Mesendoderm (in vitro differentiated cells): ENCODE results near the gene PDE6H.

Source experiments
- DNase-seq: peaks from one replicate; pipeline ENCODE4 v3.0.0; 2013
- H2AK5ac ChIP-seq: 2 replicates; pipeline ENCODE4 v1.6.1; 2013; ENCODE audit warnings: low read length, inconsistent platforms
- H2BK120ac ChIP-seq: 2 replicates; pipeline ENCODE4 v1.6.1; 2013; ENCODE audit warnings: low read depth, mild to moderate bottlenecking, low read length, moderate library complexity, mixed read lengths
- H2BK15ac ChIP-seq: replicated peaks from 2 replicates; pipeline ENCODE4 v1.6.1; 2013; ENCODE audit warnings: low read depth, mild to moderate bottlenecking, moderate library complexity
- H2BK5ac ChIP-seq: 2 replicates; pipeline ENCODE4 v1.6.1; 2013; ENCODE audit warnings: low read length, inconsistent platforms
- H3K18ac ChIP-seq: 2 replicates; pipeline ENCODE4 v1.6.1; 2013; ENCODE audit warnings: mild to moderate bottlenecking, low read length, mixed read lengths
- H3K23ac ChIP-seq: one replicate; pipeline ENCODE4 v1.6.1; 2013; ENCODE audit warnings: low read length
- H3K27ac ChIP-seq: 2 replicates; pipeline ENCODE4 v1.5.1; 2013; ENCODE audit warnings: low read depth, mild to moderate bottlenecking, inconsistent platforms, low read length, moderate library complexity
- H3K27me3 ChIP-seq: 2 replicates; pipeline ENCODE4 v1.6.1; 2013; ENCODE audit warnings: low read length, control low read depth, mild to moderate bottlenecking, inconsistent platforms; ENCODE audit not compliant: insufficient read depth, poor library complexity
- H3K36me3 ChIP-seq: 2 replicates; pipeline ENCODE4 v1.6.1; 2013; ENCODE audit warnings: low read length, inconsistent platforms; ENCODE audit not compliant: control insufficient read depth, insufficient read depth
- H3K4ac ChIP-seq: one replicate; pipeline ENCODE4 v1.6.1; 2013; ENCODE audit warnings: low read depth, mild to moderate bottlenecking, low read length, moderate library complexity
- H3K4me1 ChIP-seq: 2 replicates; pipeline ENCODE4 v1.6.1; 2013; ENCODE audit warnings: low read depth, low read length, inconsistent platforms; ENCODE audit not compliant: control insufficient read depth
- H3K4me2 ChIP-seq: 2 replicates; pipeline ENCODE4 v1.6.1; 2013; ENCODE audit warnings: low read length
- H3K4me3 ChIP-seq: 2 replicates; pipeline ENCODE4 v1.5.1; 2013; ENCODE audit warnings: mild to moderate bottlenecking, low read length
- H3K56ac ChIP-seq: one replicate; pipeline ENCODE4 v1.6.1; 2013; ENCODE audit warnings: low read length
- H3K79me1 ChIP-seq: 2 replicates; pipeline ENCODE4 v1.6.1; 2013; ENCODE audit warnings: low read length, inconsistent platforms
- H3K79me2 ChIP-seq: 2 replicates; pipeline ENCODE4 v1.6.1; 2013; ENCODE audit warnings: mild to moderate bottlenecking, low read length; ENCODE audit not compliant: control insufficient read depth, insufficient read depth
- H3K9ac ChIP-seq: 2 replicates; pipeline ENCODE4 v1.6.1; 2013; ENCODE audit warnings: low read length, inconsistent platforms
- H4K5ac ChIP-seq: one replicate; pipeline ENCODE4 v1.6.1; 2013; ENCODE audit warnings: low read length
- H4K8ac ChIP-seq: one replicate; pipeline ENCODE4 v1.6.1; 2013; ENCODE audit warnings: low read depth, mild to moderate bottlenecking, control low read depth, low read length, moderate library complexity
- WGBS: extraction: QIAGEN DNeasy Blood & Tissue Kit; methylation state at CpG from one replicate; pipeline ENCODE4 v1.1.7; 2013; ENCODE audit warnings: low lambda C conversion rate, missing lambda C conversion rate; ENCODE audit not compliant: insufficient coverage; ENCODE audit errors: extremely low coverage; 5-methylcytosine and 5-hydroxymethylcytosine counted together

Gene PDE6H

GRCh38 chr12:14957551-14958168, 15.2 kb upstream of the PDE6H start:
- WGBS, result no CpG with 5 or more reads among the region's 5 CpGs
- DNase-seq, result no peak
- no peak overlapping the region for H2BK120ac ChIP-seq

GRCh38 chr12:14958361-14959125, 14.3 kb upstream of the PDE6H start:
- Histone ChIP-seq H3K27me3 (no peaks in the 10 kb centered on the region), H3K4me3 (no peak overlapping the region), H3K36me3 (no peaks in the 10 kb centered on the region), H3K56ac (no peak overlapping the region), H4K8ac (no peak overlapping the region), H2BK120ac (no peak overlapping the region), H2BK15ac (no peak overlapping the region), H3K4me2 (no peak overlapping the region), H3K27ac (no peak overlapping the region), H3K4me1 (no peaks in the 10 kb centered on the region), H2BK5ac (no peak overlapping the region), H3K4ac (no peak overlapping the region), H4K5ac (no peak overlapping the region), H3K23ac (no peak overlapping the region), H3K18ac (no peak overlapping the region), H3K9ac (no peak overlapping the region), H3K79me2 (no peaks in the 10 kb centered on the region), H2AK5ac (no peak overlapping the region), H3K79me1 (no peaks in the 10 kb centered on the region)
- no CpG with 5 or more reads among the region's 11 CpGs for WGBS
- DNase-seq, result no peak

More at GRCh38 chr12:14957551-14958168, 15.2 kb upstream of the PDE6H start:
- H4K5ac ChIP-seq, result no peak overlapping the region
- no peaks in the 10 kb centered on the region for H3K4me1 ChIP-seq
- H2BK5ac ChIP-seq, result no peak overlapping the region
- no peaks in the 10 kb centered on the region for H3K79me2 ChIP-seq
- H3K36me3 ChIP-seq, result no peaks in the 10 kb centered on the region
- H3K4me3 ChIP-seq, result no peak overlapping the region
- H4K8ac ChIP-seq, result no peak overlapping the region
- H3K56ac ChIP-seq, result no peak overlapping the region
- H2BK15ac ChIP-seq, result no peak overlapping the region
- H3K79me1 ChIP-seq, result no peaks in the 10 kb centered on the region
- no peak overlapping the region for H3K18ac ChIP-seq
- no peak overlapping the region for H3K27ac ChIP-seq
- no peaks in the 10 kb centered on the region for H3K27me3 ChIP-seq
- H3K9ac ChIP-seq, result no peak overlapping the region
- H3K4ac ChIP-seq, result no peak overlapping the region
- H3K23ac ChIP-seq, result no peak overlapping the region
- H2AK5ac ChIP-seq, result no peak overlapping the region
- H3K4me2 ChIP-seq, result no peak overlapping the region

- no peak for DNase-seq
- no peaks in the 10 kb centered on the region for H3K4me1 ChIP-seq
- no peak overlapping the region for H2BK5ac ChIP-seq
- no CpG with 5 or more reads among the region's 10 CpGs for WGBS
- no peak overlapping the region for H3K4ac ChIP-seq
- no peaks in the 10 kb centered on the region for H3K27me3 ChIP-seq
- no peak overlapping the region for H2BK15ac ChIP-seq
- no peak overlapping the region for H3K4me2 ChIP-seq
- H3K56ac ChIP-seq, result no peak overlapping the region
- no peak overlapping the region for H3K27ac ChIP-seq
- H3K79me1 ChIP-seq, result no peaks in the 10 kb centered on the region
- no peak overlapping the region for H2BK120ac ChIP-seq
- H3K18ac ChIP-seq, result no peak overlapping the region
- no peaks in the 10 kb centered on the region for H3K36me3 ChIP-seq
- no peak overlapping the region for H3K4me3 ChIP-seq
- H3K79me2 ChIP-seq, result no peaks in the 10 kb centered on the region
- no peak overlapping the region for H3K9ac ChIP-seq
- no peak overlapping the region for H4K5ac ChIP-seq
- no peak overlapping the region for H2AK5ac ChIP-seq
- no peak overlapping the region for H4K8ac ChIP-seq
- no peak overlapping the region for H3K23ac ChIP-seq
Measured at GRCh38 chr12:14959126-14959440, 13.8 kb upstream of the PDE6H start.

- Histone ChIP-seq H2AK5ac (no peak overlapping the region), H3K9ac (no peak overlapping the region), H3K23ac (no peak overlapping the region), H3K18ac (no peak overlapping the region), H4K5ac (no peak overlapping the region), H3K4me3 (no peak overlapping the region), H2BK120ac (no peak overlapping the region), H3K79me2 (no peaks in the 10 kb centered on the region), H2BK15ac (no peak overlapping the region), H3K4me2 (no peak overlapping the region), H3K27me3 (no peaks in the 10 kb centered on the region), H3K36me3 (no peaks in the 10 kb centered on the region), H3K56ac (no peak overlapping the region), H3K79me1 (no peaks in the 10 kb centered on the region), H3K27ac (no peak overlapping the region), H3K4ac (no peak overlapping the region), H4K8ac (no peak overlapping the region), H3K4me1 (no peaks in the 10 kb centered on the region), H2BK5ac (no peak overlapping the region)
- no peak for DNase-seq
- WGBS, result no CpG with 5 or more reads among the region's 3 CpGs
Measured at GRCh38 chr12:14959463-14959862, 13.4 kb upstream of the PDE6H start.

- H3K79me2 ChIP-seq, result no peaks in the 10 kb centered on the region
- H3K23ac ChIP-seq, result no peak overlapping the region
- no peak overlapping the region for H3K9ac ChIP-seq
- H2AK5ac ChIP-seq, result no peak overlapping the region
- no peak overlapping the region for H4K5ac ChIP-seq
- no peak overlapping the region for H3K18ac ChIP-seq
- H3K36me3 ChIP-seq, result no peaks in the 10 kb centered on the region
- no peaks in the 10 kb centered on the region for H3K27me3 ChIP-seq
- no peak overlapping the region for H3K4ac ChIP-seq
- no peak overlapping the region for H2BK15ac ChIP-seq
- DNase-seq, result no peak
- H2BK5ac ChIP-seq, result no peak overlapping the region
- no CpG with 5 or more reads among the region's 4 CpGs for WGBS
- no peak overlapping the region for H3K56ac ChIP-seq
- no peaks in the 10 kb centered on the region for H3K79me1 ChIP-seq
- H3K27ac ChIP-seq, result no peak overlapping the region
- no peak overlapping the region for H2BK120ac ChIP-seq
- no peak overlapping the region for H4K8ac ChIP-seq
- no peak overlapping the region for H3K4me3 ChIP-seq
- H3K4me2 ChIP-seq, result no peak overlapping the region
- H3K4me1 ChIP-seq, result no peaks in the 10 kb centered on the region
Measured at GRCh38 chr12:14959916-14960496, 12.8 kb upstream of the PDE6H start.
